MCF 10A (cell line): ENCODE results near the gene MRAP. TPM values are rescaled to one million over a fixed set of nuclear protein-coding genes. Genes with fewer than 3 reads are reported as not detected.

Experiments
- BruUV-seq: library from RNA; stranded (reverse); fragments of 400-500 nt; replicated peaks from 2 replicates; lab custom pipeline; 2021; lab: Mats Ljungman, UMichigan
- CTCF ChIA-PET: fragments of 300-600 bp; sonication (Branson Sonifier 250); formaldehyde crosslinking; extraction: SDS; loops from one replicate; lab custom pipeline; 2021; ENCODE audit warnings: antibody characterized with exemption, inconsistent platforms; lab: Yijun Ruan, JAX
- POLR2A ChIA-PET: fragments of 300-600, 350-650 bp; sonication (Branson Sonifier 250); formaldehyde crosslinking; extraction: SDS; loops from one replicate; lab custom pipeline; 2020; ENCODE audit warnings: antibody characterized with exemption, inconsistent platforms; lab: Yijun Ruan, JAX
- DNase-seq: peaks from one replicate; pipeline ENCODE4 v3.0.0-alpha.2; 2018; ENCODE audit not compliant: unreplicated experiment
- H3K27ac Mint-ChIP-seq: one replicate; pipeline ENCODE4 v1.8.0; 2022; ENCODE audit warnings: mild to moderate bottlenecking, low read depth, mixed read lengths; ENCODE audit not compliant: unreplicated experiment
- H3K27me3 Mint-ChIP-seq: one replicate; pipeline ENCODE4 v1.8.0; 2022; ENCODE audit warnings: mixed read lengths; ENCODE audit not compliant: insufficient read depth, unreplicated experiment
- H3K36me3 Mint-ChIP-seq: one replicate; pipeline ENCODE4 v1.8.0; 2022; ENCODE audit warnings: mild to moderate bottlenecking, moderate library complexity, mixed read lengths; ENCODE audit not compliant: insufficient read depth, unreplicated experiment
- H3K4me1 Mint-ChIP-seq: one replicate; pipeline ENCODE4 v1.8.0; 2022; ENCODE audit warnings: mixed read lengths; ENCODE audit not compliant: insufficient read depth, unreplicated experiment
- H3K4me3 Mint-ChIP-seq: one replicate; pipeline ENCODE4 v1.8.0; 2022; ENCODE audit warnings: mild to moderate bottlenecking, moderate library complexity, mixed read lengths; ENCODE audit not compliant: unreplicated experiment
- H3K9me3 Mint-ChIP-seq: one replicate; pipeline ENCODE4 v1.8.0; 2022; ENCODE audit warnings: mixed read lengths; ENCODE audit not compliant: unreplicated experiment
- intact Hi-C: fragments of 100-400 bp; cut with micrococcal nuclease; formaldehyde crosslinking; loops from 2 replicates; pipeline ENCODE4 v1.14.1; 2022
- total RNA-seq: library from RNA; stranded (reverse); gene quantifications from 2 replicates; pipeline ENCODE4 v1.2.3, GENCODE V29; 2022
- TF ChIP-seq, protein P1 (sequence below): fragments of 200-600 bp; IDR thresholded peaks from one replicate; pipeline ENCODE4 v1.8.0; 2022; ENCODE audit warnings: antibody characterized with exemption, mild to moderate bottlenecking; ENCODE audit not compliant: unreplicated experiment

The MRAP gene
- total RNA-seq, 1 experiment from 2014 or later: not detected

DNA sequence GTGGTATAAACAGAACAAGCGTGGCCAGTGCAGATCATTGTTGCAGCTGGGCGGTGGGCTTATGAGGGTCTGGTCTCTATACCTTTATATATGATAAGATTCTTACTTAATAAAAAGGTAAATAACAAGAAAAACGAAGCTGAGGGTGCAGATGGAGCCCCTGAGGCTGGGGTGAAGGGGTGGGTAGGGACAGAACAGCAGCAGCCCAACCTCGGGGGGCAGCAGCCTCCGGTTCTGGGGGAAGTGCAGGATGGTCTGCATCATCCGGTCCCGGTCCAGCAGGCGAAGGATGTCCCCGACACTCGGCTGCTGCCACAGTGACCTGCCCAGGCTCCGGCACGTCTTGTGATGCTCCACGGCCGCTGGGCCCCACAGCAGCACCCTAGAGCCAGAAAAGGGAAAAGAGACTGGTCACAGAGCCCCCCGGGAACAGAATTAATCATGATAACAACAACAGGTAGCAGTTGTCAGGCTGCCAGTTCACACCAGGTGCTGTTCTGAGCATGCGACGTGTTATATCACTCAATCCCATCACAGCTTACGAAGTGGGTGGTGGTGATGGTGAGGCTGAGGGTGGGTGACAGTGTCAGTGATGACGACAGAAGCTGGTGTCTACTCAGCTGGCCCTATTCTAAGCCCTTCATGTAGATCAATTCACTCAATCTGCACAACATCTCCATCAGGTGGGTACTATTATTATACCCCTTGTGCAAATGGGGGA lies 35.5 kb downstream of the MRAP start:
- ChIA-PET CTCF (interaction anchor here (1.1 to 1.6 kb wide), 2 partner anchors 8 to 266 kb away, joined by 3 to 4 read pairs; no protein-coding TSS in a partner anchor), POLR2A (no interaction called here)
- H3K9me3 Mint-ChIP-seq: no peaks in the 10 kb centered on the region
- H3K4me1 Mint-ChIP-seq: no peaks in the 10 kb centered on the region
- intact Hi-C loops: no loop called here
- no peaks in the 10 kb centered on the region for H3K27me3 Mint-ChIP-seq
- H3K4me3 Mint-ChIP-seq: no peak overlapping the region
- peaks cover 100% of the 10 kb centered on the region for H3K36me3 Mint-ChIP-seq
- no peak overlapping the region for H3K27ac Mint-ChIP-seq
- TF ChIP-seq, protein P1, sequence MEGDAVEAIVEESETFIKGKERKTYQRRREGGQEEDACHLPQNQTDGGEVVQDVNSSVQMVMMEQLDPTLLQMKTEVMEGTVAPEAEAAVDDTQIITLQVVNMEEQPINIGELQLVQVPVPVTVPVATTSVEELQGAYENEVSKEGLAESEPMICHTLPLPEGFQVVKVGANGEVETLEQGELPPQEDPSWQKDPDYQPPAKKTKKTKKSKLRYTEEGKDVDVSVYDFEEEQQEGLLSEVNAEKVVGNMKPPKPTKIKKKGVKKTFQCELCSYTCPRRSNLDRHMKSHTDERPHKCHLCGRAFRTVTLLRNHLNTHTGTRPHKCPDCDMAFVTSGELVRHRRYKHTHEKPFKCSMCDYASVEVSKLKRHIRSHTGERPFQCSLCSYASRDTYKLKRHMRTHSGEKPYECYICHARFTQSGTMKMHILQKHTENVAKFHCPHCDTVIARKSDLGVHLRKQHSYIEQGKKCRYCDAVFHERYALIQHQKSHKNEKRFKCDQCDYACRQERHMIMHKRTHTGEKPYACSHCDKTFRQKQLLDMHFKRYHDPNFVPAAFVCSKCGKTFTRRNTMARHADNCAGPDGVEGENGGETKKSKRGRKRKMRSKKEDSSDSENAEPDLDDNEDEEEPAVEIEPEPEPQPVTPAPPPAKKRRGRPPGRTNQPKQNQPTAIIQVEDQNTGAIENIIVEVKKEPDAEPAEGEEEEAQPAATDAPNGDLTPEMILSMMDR: no peak
- BruUV-seq: no TSS peak
- no peak for DNase-seq

DNA sequence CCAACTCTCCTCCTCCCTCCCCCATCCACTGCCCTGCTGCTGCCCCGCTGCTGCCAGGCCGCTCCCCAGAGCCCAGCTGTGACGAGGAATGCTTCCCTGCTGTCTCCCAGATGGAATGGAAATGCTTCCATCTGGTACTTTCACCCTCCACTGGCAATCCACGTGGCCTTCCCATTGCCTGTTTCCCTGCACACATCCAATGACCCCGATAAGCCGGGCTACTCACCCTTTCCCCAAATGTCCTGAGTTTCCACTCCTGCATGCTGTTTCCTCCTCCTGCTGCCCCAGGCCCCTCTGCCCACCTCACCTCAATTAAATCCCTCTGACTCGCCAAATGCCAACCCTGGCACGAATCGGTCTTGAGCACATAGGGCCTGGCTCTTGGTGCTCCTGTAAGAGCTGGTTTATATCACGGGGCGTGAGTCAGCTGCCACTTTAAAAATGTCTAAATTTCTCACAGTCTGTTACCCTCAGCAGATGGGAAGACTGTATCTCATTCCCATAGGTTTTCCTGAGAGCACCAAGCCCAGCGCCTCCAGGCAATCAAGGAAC lies 36.4 kb downstream of the MRAP start:
- POLR2A ChIA-PET: no interaction called here
- CTCF ChIA-PET: interaction anchor here (0.6 to 1.6 kb wide), 3 partner anchors 9 to 266 kb away, joined by 3 to 4 read pairs (median 4); no protein-coding TSS in a partner anchor
- TF ChIP-seq, protein P1: no peak
- no peak for DNase-seq
- no peak overlapping the region for H3K27ac Mint-ChIP-seq
- intact Hi-C loops: no loop called here
- peaks cover 6% of the 10 kb centered on the region for H3K4me1 Mint-ChIP-seq
- peaks cover 100% of the 10 kb centered on the region for H3K36me3 Mint-ChIP-seq
- no TSS peak for BruUV-seq
- no peaks in the 10 kb centered on the region for H3K9me3 Mint-ChIP-seq
- H3K4me3 Mint-ChIP-seq: no peak overlapping the region
- H3K27me3 Mint-ChIP-seq: no peaks in the 10 kb centered on the region

DNA sequence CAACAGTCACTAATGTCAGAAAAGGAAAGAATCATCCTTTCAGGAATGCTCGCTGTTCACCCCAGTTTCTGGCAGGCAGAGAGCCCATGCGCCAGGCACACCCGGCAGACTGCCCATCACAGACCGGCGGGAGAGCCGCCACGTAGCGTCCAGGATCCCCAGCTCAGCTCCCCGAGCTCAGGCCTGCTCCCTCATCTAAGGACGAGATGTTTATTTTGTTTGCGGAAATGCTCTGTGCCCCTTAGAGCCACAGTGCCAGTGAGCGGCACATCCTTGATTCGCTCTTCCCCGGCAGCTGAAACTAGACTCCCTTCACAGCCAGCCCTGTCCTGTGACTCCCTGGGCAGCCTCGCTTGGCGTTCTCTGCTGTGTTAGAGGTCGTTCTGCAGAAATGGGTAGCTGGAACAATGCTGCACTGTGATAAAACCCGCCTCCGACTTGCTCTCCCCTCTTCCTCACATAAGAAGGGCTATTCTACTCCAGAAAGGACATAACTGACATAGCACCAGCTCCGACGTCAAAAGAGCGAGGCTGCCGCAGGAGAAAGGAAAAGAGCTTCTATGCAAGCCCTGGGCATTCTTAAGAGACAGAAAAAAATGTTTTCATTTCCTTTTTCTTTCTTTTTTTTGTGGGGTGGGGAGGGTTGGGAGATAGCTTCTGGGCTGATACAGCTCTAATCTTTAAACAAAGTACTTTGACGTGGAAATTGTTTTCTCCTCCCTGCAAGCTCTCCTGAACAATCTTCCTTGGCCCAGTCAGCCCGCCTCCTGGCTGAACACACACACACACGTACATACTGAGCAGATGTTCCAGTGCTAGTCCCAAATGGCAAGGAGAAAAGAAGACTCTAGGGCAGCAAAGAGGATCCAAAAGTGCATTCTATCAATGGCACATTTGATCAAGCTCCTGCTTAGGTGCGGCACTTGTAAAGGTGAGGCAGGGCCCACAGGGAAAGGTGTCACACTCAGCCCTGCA lies 37.2 kb downstream of the MRAP start:
- intact Hi-C loops: no loop called here
- CTCF ChIA-PET: interaction anchor here (0.6 to 1.6 kb wide), 6 partner anchors 8 to 265 kb away, joined by 3 to 4 read pairs (median 3); no protein-coding TSS in a partner anchor
- peaks cover 100% of the 10 kb centered on the region for H3K36me3 Mint-ChIP-seq
- no peaks in the 10 kb centered on the region for H3K27me3 Mint-ChIP-seq
- BruUV-seq: no TSS peak
- POLR2A ChIA-PET: interaction anchor here (1.1 kb wide), 1 partner anchor 8 kb away, joined by 3 read pairs; no protein-coding TSS in a partner anchor
- no peak for DNase-seq
- no peak overlapping the region for H3K4me3 Mint-ChIP-seq
- peaks cover 14% of the 10 kb centered on the region for H3K4me1 Mint-ChIP-seq
- TF ChIP-seq, protein P1: no peak
- H3K9me3 Mint-ChIP-seq: no peaks in the 10 kb centered on the region
- no peak overlapping the region for H3K27ac Mint-ChIP-seq
